H1 (cell line): ENCODE measurements around the gene FCGBP. TPM values are rescaled to one million over a fixed set of nuclear protein-coding genes. Genes with fewer than 3 reads are reported as not detected.

Experiments used
- CTCF ChIA-PET: fragments of 300-600 bp; sonication (Branson Sonifier 250); formaldehyde crosslinking; loops from one replicate; lab custom pipeline; 2021; ENCODE audit not compliant: partially characterized antibody; lab: Charles Lee
- POLR2A ChIA-PET: fragments of 300-600 bp; sonication (Branson Sonifier 250); formaldehyde crosslinking; loops from one replicate; lab custom pipeline; 2021; ENCODE audit warnings: inconsistent platforms; ENCODE audit not compliant: partially characterized antibody; lab: Charles Lee
- DNase-seq, 2 experiments: peaks; one replicate each; pipeline versions ENCODE4 v3.0.0 to v3.0.0-alpha.2; 2010 to 2022; ENCODE audit warnings: low spot score in 2 of 2, low read depth in 1 of 2, mixed read lengths in 1 of 2
- FAIRE-seq: peaks from 2 replicates; lab custom pipeline; 2011; peaks lifted over from hg19 to GRCh38; lab: Jason Lieb, UNC
- H2AFZ ChIP-seq: 2 replicates; pipeline ENCODE4 v1.8.1; 2012; ENCODE audit warnings: low read length, inconsistent platforms
- H2AK5ac ChIP-seq: 2 replicates; pipeline ENCODE4 v1.6.1; 2013; ENCODE audit warnings: low read depth, low read length
- H2BK120ac ChIP-seq: replicated peaks from 2 replicates; pipeline ENCODE3; 2013; ENCODE audit warnings: low read depth, low read length, inconsistent platforms
- H2BK12ac ChIP-seq: 2 replicates; pipeline ENCODE4 v1.6.1; 2013; ENCODE audit warnings: low read depth, low read length
- H2BK15ac ChIP-seq: 2 replicates; pipeline ENCODE4 v1.6.1; 2013; ENCODE audit warnings: low read length
- H2BK20ac ChIP-seq: 2 replicates; pipeline ENCODE4 v1.6.1; 2013; ENCODE audit warnings: low read length
- H2BK5ac ChIP-seq: 2 replicates; pipeline ENCODE4 v1.6.1; 2013; ENCODE audit warnings: low read depth, low read length
- H3K14ac ChIP-seq: 2 replicates; pipeline ENCODE4 v1.6.1; 2013; ENCODE audit warnings: inconsistent platforms; ENCODE audit not compliant: insufficient read length
- H3K18ac ChIP-seq: 2 replicates; pipeline ENCODE4 v1.6.1; 2013; ENCODE audit warnings: low read length; ENCODE audit errors: extremely low read depth
- H3K23ac ChIP-seq: 2 replicates; pipeline ENCODE4 v1.6.1; 2013; ENCODE audit warnings: inconsistent platforms; ENCODE audit not compliant: insufficient read length
- H3K23me2 ChIP-seq: 2 replicates; pipeline ENCODE4 v1.6.1; 2013; ENCODE audit warnings: low read depth, low read length
- H3K27ac ChIP-seq: 2 replicates; pipeline ENCODE4 v1.6.1; 2011; ENCODE audit warnings: low read depth, low read length, inconsistent platforms
- H3K27me3 ChIP-seq, 4 experiments: replicated peaks in 1 of 4; 1 replicate in 1 of 4; 2 replicates in 3 of 4; pipeline versions ENCODE4 v1.6.1 to v1.8.1; 2011 to 2013; ENCODE audit warnings: low read length in 3 of 4, mild to moderate bottlenecking in 3 of 4, inconsistent platforms in 2 of 4, mixed read lengths in 2 of 4, moderate library complexity in 1 of 4; ENCODE audit not compliant: control insufficient read depth in 3 of 4, insufficient read depth in 3 of 4; ENCODE audit errors: extremely low read depth in 1 of 4
- H3K36me3 ChIP-seq, 4 experiments: 2 replicates each; pipeline versions ENCODE4 v1.6.1 to v1.8.1; 2011 to 2013; ENCODE audit warnings: mild to moderate bottlenecking in 4 of 4, low read length in 3 of 4, moderate library complexity in 2 of 4, control low read depth in 1 of 4, inconsistent platforms in 1 of 4; ENCODE audit not compliant: insufficient read depth in 4 of 4, control insufficient read depth in 2 of 4
- H3K4ac ChIP-seq: replicated peaks from 2 replicates; pipeline ENCODE3; 2013; ENCODE audit warnings: low read length, low read depth, mixed read lengths, inconsistent platforms; ENCODE audit not compliant: insufficient read length
- H3K4me1 ChIP-seq, 4 experiments: replicated peaks in 1 of 4; 1 replicate in 1 of 4; 2 replicates in 3 of 4; pipeline versions ENCODE4 v1.6.1 to v1.8.1; 2011 to 2013; ENCODE audit warnings: low read length in 3 of 4, inconsistent platforms in 2 of 4, mixed read lengths in 1 of 4; ENCODE audit not compliant: insufficient read depth in 4 of 4, control insufficient read depth in 3 of 4
- H3K4me2 ChIP-seq, 2 experiments: 2 replicates each; pipeline versions ENCODE4 v1.6.1 to v1.8.1; 2011 to 2013; ENCODE audit warnings: low read depth in 2 of 2, low read length in 2 of 2, control low read depth in 1 of 2, inconsistent platforms in 1 of 2, mild to moderate bottlenecking in 1 of 2; ENCODE audit not compliant: insufficient read depth in 1 of 2
- H3K4me3 ChIP-seq, 4 experiments: fragments of 200-600, 300-600 bp in 1 of 4; sonication (generic), shearing (Covaris generic), sonication (Bioruptor Twin) in 1 of 4; 2 replicates each; pipeline versions ENCODE4 v1.5.1 to v1.8.1; 2011 to 2016; ENCODE audit warnings: low read length in 4 of 4, low read depth in 3 of 4, control low read depth in 2 of 4, inconsistent platforms in 2 of 4, mild to moderate bottlenecking in 2 of 4, mixed read lengths in 1 of 4, moderate library complexity in 1 of 4; ENCODE audit not compliant: insufficient read depth in 2 of 4; ENCODE audit errors: extremely low read depth in 1 of 4
- H3K56ac ChIP-seq: replicated peaks from 2 replicates; pipeline ENCODE3; 2013; ENCODE audit warnings: low read depth, mild to moderate bottlenecking, mixed read lengths, low read length, inconsistent platforms; ENCODE audit not compliant: insufficient read length
- H3K79me1 ChIP-seq: 2 replicates; pipeline ENCODE4 v1.6.1; 2013; ENCODE audit warnings: low read depth, low read length, control low read depth
- H3K79me2 ChIP-seq, 2 experiments: 2 replicates each; pipeline versions ENCODE4 v1.6.1 to v1.8.1; 2012 to 2013; ENCODE audit warnings: low read length in 2 of 2, mild to moderate bottlenecking in 2 of 2, inconsistent platforms in 1 of 2; ENCODE audit not compliant: insufficient read depth in 2 of 2, control insufficient read depth in 1 of 2
- H3K9ac ChIP-seq, 4 experiments: replicated peaks in 1 of 4; 1 replicate in 1 of 4; 2 replicates in 3 of 4; pipeline versions ENCODE4 v1.6.1 to v1.8.1; 2011 to 2013; ENCODE audit warnings: low read depth in 3 of 4, low read length in 3 of 4, control low read depth in 2 of 4, mild to moderate bottlenecking in 2 of 4, moderate library complexity in 2 of 4, inconsistent platforms in 1 of 4; ENCODE audit errors: extremely low read depth in 1 of 4
- H3K9me3 ChIP-seq, 2 experiments: 2 replicates each; pipeline versions ENCODE4 v1.6.1 to v1.8.1; 2012 to 2013; ENCODE audit warnings: mild to moderate bottlenecking in 2 of 2, moderate library complexity in 2 of 2, control low read depth in 1 of 2, inconsistent platforms in 1 of 2, low read depth in 1 of 2, low read length in 1 of 2, mixed read lengths in 1 of 2; ENCODE audit not compliant: insufficient read depth in 2 of 2
- H4K20me1 ChIP-seq, 2 experiments: replicated peaks in 1 of 2; 2 replicates each; pipeline versions ENCODE3 to v1.8.1; 2011 to 2013; ENCODE audit warnings: inconsistent platforms in 2 of 2, low read length in 2 of 2, mild to moderate bottlenecking in 1 of 2; ENCODE audit not compliant: insufficient read depth in 2 of 2, control insufficient read depth in 1 of 2
- H4K5ac ChIP-seq: 2 replicates; pipeline ENCODE4 v1.6.1; 2013; ENCODE audit warnings: low read length, low read depth, mixed read lengths, inconsistent platforms; ENCODE audit not compliant: insufficient read length
- H4K8ac ChIP-seq: 2 replicates; pipeline ENCODE4 v1.8.0; 2013; ENCODE audit warnings: mild to moderate bottlenecking, moderate library complexity, low read length, inconsistent platforms; ENCODE audit not compliant: insufficient read depth; ENCODE audit errors: extremely low read depth
- H4K91ac ChIP-seq: replicated peaks from 2 replicates; pipeline ENCODE3; 2013; ENCODE audit warnings: low read length, mixed read lengths, inconsistent platforms; ENCODE audit not compliant: insufficient read length
- ASH2L ChIP-seq: fragments of 200-600, 300-600 bp; sonication (generic); IDR thresholded peaks from one replicate; pipeline ENCODE4 v1.7.1; 2017; ENCODE audit warnings: low read length
- CBX8 ChIP-seq: fragments of 300-800, 300-1000 bp; sonication (generic); IDR thresholded peaks from 2 replicates; pipeline ENCODE4 v1.7.1; 2016; ENCODE audit warnings: low read depth, low read length, borderline replicate concordance
- HDAC2 ChIP-seq, 2 experiments: fragments of 300-600 bp in 1 of 2; sonication (generic) in 1 of 2; IDR thresholded peaks; 2 replicates each; pipeline ENCODE4 v1.6.1; 2011 to 2012; ENCODE audit warnings: low read depth in 2 of 2, low read length in 2 of 2, mild to moderate bottlenecking in 2 of 2, moderate library complexity in 2 of 2, borderline replicate concordance in 1 of 2, inconsistent platforms in 1 of 2
- KDM4A ChIP-seq: IDR thresholded peaks from one replicate; pipeline ENCODE4 v1.7.1; 2012; ENCODE audit warnings: low read depth, mild to moderate bottlenecking, moderate library complexity, low read length, inconsistent platforms; ENCODE audit not compliant: severe bottlenecking
- KDM5A ChIP-seq: fragments of 200-600 bp; IDR thresholded peaks from 2 replicates; pipeline ENCODE4 v1.7.1; 2012; ENCODE audit warnings: mild to moderate bottlenecking, low read length, inconsistent platforms, mixed read lengths
- POLR2AphosphoS5 ChIP-seq: IDR thresholded peaks from 2 replicates; pipeline ENCODE4 v1.6.1; 2011; ENCODE audit warnings: low read depth, low read length
- TAF1 ChIP-seq: IDR thresholded peaks from 2 replicates; pipeline ENCODE4 v1.6.1; 2011; ENCODE audit warnings: mild to moderate bottlenecking, low read depth, low read length
- WGBS, 2 experiments: shearing (Covaris generic) in 1 of 2; methylation state at CpG; one replicate each; pipeline versions ENCODE4 v1.1.6 to v1.1.7; 2013 to 2015; ENCODE audit warnings: low lambda C conversion rate in 2 of 2, mixed read lengths in 2 of 2, inconsistent platforms in 1 of 2, low coverage in 1 of 2, missing lambda C conversion rate in 1 of 2; ENCODE audit not compliant: insufficient replicate concordance in 2 of 2, insufficient coverage in 1 of 2, insufficient read length in 1 of 2; ENCODE audit errors: extremely low coverage in 1 of 2, missing lambda C conversion rate in 1 of 2; 5-methylcytosine and 5-hydroxymethylcytosine counted together
- polyA plus RNA-seq, 7 experiments: library from polyadenylated mRNA; depleted of rRNA in 3 of 7; stranded (reverse) in 5 of 7; unstranded in 2 of 7; fragments of >200 nt in 5 of 7; fragments of 200-250 nt in 2 of 7; gene quantifications; 1 replicate in 5 of 7; 2 replicates in 1 of 7; 4 replicates in 1 of 7; pipeline versions ENCODE4 v1.2.1 to v1.2.3, GENCODE V29; 2011 to 2013; ENCODE audit warnings: missing spikeins in 2 of 7, mixed read lengths in 2 of 7
- total RNA-seq: library from RNA; stranded (reverse); fragmentation: NEBNext Ultra II Directional; extraction: Animal tissue kit (Norgen Biotek cat#: 25700); gene quantifications from 2 replicates; pipeline ENCODE4 v1.2.1, GENCODE V29; 2021
- TF ChIP-seq, protein P1 (sequence below): IDR thresholded peaks from 2 replicates; pipeline ENCODE4 v1.6.1; 2011; ENCODE audit warnings: low read depth, mild to moderate bottlenecking, low read length; ENCODE audit not compliant: insufficient read depth
- TF ChIP-seq, protein P2 (sequence below): IDR thresholded peaks from 2 replicates; pipeline ENCODE4 v1.6.1; 2011; ENCODE audit warnings: low read length, improper control_type of control experiment

The FCGBP gene
- total and polyA plus RNA-seq, 2 of the 8 experiments (the other 6 are each of a cell fraction or from before 2014, with no cell fraction given): 1.1 to 3.1 TPM

DNA sequence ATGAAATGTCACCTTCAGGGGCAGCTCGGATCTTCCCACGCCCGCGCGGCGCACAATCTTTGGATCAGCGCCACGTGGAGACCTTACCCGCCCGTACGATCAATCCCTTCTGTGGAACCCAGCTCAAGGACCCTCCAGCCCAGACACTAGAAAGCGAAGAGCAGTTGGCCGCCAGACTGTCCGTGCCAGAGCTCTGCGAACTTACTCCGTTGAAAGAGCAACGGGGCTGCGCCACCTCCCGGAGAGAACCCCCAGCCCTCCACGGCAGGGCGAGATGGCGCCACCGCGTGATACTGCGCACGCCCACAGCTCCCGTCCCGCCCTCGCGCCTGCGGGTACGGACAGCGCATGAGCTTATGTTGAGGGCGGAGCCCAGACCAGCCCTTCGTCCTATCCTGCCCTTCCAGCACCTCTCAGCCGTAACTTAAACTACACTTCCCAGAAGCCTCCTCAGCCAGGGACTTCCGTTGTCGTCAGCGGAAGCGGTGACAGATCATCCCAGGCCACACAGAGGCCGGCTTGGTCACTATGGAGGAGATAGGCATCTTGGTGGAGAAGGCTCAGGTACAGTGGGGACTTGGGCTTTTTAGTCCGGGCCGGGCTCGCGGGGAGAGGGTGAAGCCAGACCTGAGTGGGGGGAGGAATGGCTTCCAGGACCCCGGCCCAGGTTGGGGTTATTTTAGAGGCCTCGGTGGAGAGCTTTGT is 36.4 kb upstream of the FCGBP start, which contains the start of gene PSMC4:
TSS of gene PSMC4 (plus strand) at position 491 of the 705 bp plus-strand sequence. CDS start at position 529, 38 bp downstream.
- Histone ChIP-seq H3K27ac (peak within 1 kb of the TSS; percentile 38; the same call in 1 of the 2 replicates), H2AK5ac (no peak within 1 kb of the TSS)
- CTCF ChIA-PET: interaction anchor here (0.6 to 2.0 kb wide), 14 partner anchors 8 to 297 kb away, joined by 3 to 11 read pairs (median 3); partner anchors contain the start of gene TTC9B
- TF ChIP-seq POLR2AphosphoS5 (peak; percentile 82), CBX8 (no peak), KDM4A (peak; percentile 54), HDAC2 (IDR thresholded peaks at IDR 0.05; ENCODE audit: borderline replicate concordance in 1 of 2, low read depth in 2 of 2, low read length in 2 of 2) (peak; percentile 89 to 96; a peak in 2 of 4 replicates), ASH2L (peak; percentile 80), TAF1 (peak; percentile 70), KDM5A (peak; percentile 73)
- TF ChIP-seq, protein P1, sequence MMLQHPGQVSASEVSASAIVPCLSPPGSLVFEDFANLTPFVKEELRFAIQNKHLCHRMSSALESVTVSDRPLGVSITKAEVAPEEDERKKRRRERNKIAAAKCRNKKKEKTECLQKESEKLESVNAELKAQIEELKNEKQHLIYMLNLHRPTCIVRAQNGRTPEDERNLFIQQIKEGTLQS: no peak
- TF ChIP-seq, protein P2, sequence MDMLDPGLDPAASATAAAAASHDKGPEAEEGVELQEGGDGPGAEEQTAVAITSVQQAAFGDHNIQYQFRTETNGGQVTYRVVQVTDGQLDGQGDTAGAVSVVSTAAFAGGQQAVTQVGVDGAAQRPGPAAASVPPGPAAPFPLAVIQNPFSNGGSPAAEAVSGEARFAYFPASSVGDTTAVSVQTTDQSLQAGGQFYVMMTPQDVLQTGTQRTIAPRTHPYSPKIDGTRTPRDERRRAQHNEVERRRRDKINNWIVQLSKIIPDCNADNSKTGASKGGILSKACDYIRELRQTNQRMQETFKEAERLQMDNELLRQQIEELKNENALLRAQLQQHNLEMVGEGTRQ: 0 out of 2 replicates have a peak, but pooled peaks have one; percentile 26

More for the DNA sequence above, 36.4 kb upstream of the FCGBP start, which contains the start of gene PSMC4:
- DNase-seq (peak; percentile 91 to 97), FAIRE-seq (peak; percentile 91)
- Histone ChIP-seq H3K9ac (peak within 1 kb of the TSS; percentile 68 to 78 (median 78)), H2BK12ac (no peak within 1 kb of the TSS), H3K4me3 (peak within 1 kb of the TSS; percentile 66 to 98 (median 86)), H2AFZ (peak within 1 kb of the TSS; percentile 29), H3K36me3 (peaks cover 15 to 36% (median 22%) of the 10 kb centered on the region in 4 experiments), H3K79me2 (peaks cover 3 to 21% of the 10 kb centered on the region in 2 experiments; a peak in 3 of 4 replicates), H3K18ac (no peak within 1 kb of the TSS), H4K5ac (peak within 1 kb of the TSS; percentile 8), H3K4me2 (peak within 1 kb of the TSS; percentile 85 to 98), H2BK5ac (peak within 1 kb of the TSS; percentile 71), H2BK20ac (no peak within 1 kb of the TSS), H3K27me3 (no peaks in the 10 kb centered on the region), H3K23me2 (peaks cover 5% of the 10 kb centered on the region), H2BK120ac (no peak within 1 kb of the TSS), H3K56ac (peak within 1 kb of the TSS; percentile 67), H4K8ac (peak within 1 kb of the TSS; percentile 66; the same call in 1 of the 2 replicates), H2BK15ac (no peak within 1 kb of the TSS), H4K91ac (peak within 1 kb of the TSS; percentile 45), H3K14ac (no peak within 1 kb of the TSS), H3K4ac (no peak within 1 kb of the TSS), H3K23ac (no peak within 1 kb of the TSS), H3K4me1 (peaks cover 0 to 2% (median 0%) of the 10 kb centered on the region in 4 experiments; a peak in 1 of 7 replicates), H3K9me3 (no peaks in the 10 kb centered on the region), H4K20me1 (peaks cover 2 to 8% of the 10 kb centered on the region in 2 experiments), H3K79me1 (peaks cover 6% of the 10 kb centered on the region; the same call in 1 of the 2 replicates)
- WGBS, 2 experiments: 1% methylated on average over 45 of the region's 47 CpGs; no CpG with 5 or more reads in 1 of the 2 experiments
- POLR2A ChIA-PET: interaction anchor here (0.6 to 2.8 kb wide), 15 partner anchors 8 to 300 kb away, joined by 3 to 8 read pairs (median 3); partner anchors contain the start of genes MAP3K10 and ZNF546
